ENCODE results near the gene MTG2. TPM values are rescaled to one million over a fixed set of nuclear protein-coding genes. Genes with fewer than 3 reads are reported as not detected.

The MTG2 gene
- total RNA-seq, 1 experiment from 2014 or later = 56.8 TPM

- H3K36me3 ChIP-seq (ENCODE audit: control insufficient read depth, insufficient read depth, low read length) = no peaks in the 10 kb centered on the region
- no peaks in the 10 kb centered on the region for H3K4me1 ChIP-seq (ENCODE audit: control insufficient read depth, insufficient read depth, low read length)
- intact Hi-C loops (cut with micrococcal nuclease; ENCODE audit: unreplicated experiment) (no loop called here), in situ Hi-C loops (cut with HindIII; ENCODE audit: low pct_unique_long_range_greater_than_20kb, low sequenced_read_pairs) (no loop called here)
- H3K27me3 ChIP-seq (ENCODE audit: control insufficient read depth, insufficient read depth, low read length) = no peaks in the 10 kb centered on the region
- BruUV-seq (replicated peaks) = no TSS peak
- CTCF ChIA-PET = no interaction called here
- no peak for TF ChIP-seq REST (IDR thresholded peaks at IDR 0.05; ENCODE audit: insufficient read depth in 1 of 2, low read depth in 2 of 2, low read length in 1 of 2)
- TF ChIP-seq SIN3A (IDR thresholded peaks at IDR 0.05; ENCODE audit: borderline replicate concordance, insufficient read depth, low read depth, low read length) = no peak
- TF ChIP-seq CTCF (IDR thresholded peaks at IDR 0.05) = no peak
- no peak for TF ChIP-seq TCF7L2 (IDR thresholded peaks at IDR 0.05; ENCODE audit: low read depth, low read length)
- no peak for TF ChIP-seq POLR2AphosphoS5 (IDR thresholded peaks at IDR 0.05; ENCODE audit: low read depth, low read length)
- H3K4me3 ChIP-seq (ENCODE audit: low read depth in 2 of 2, low read length in 2 of 2) = no peak overlapping the region
- POLR2A ChIA-PET = no interaction called here
- DNase-seq (ENCODE audit: low read depth, low spot score) = no peak
- no peak for ATAC-seq
- H3K27ac ChIP-seq (ENCODE audit: low read length) = no peak overlapping the region
- no peaks in the 10 kb centered on the region for H3K9me3 ChIP-seq (ENCODE audit: control insufficient read depth, insufficient read depth, low read depth, low read length)
Observed at GRCh38 chr20:62170536-62170935, 12.3 kb upstream of the MTG2 start.

GRCh38 chr20:62171245-62171644 is 11.6 kb upstream of the MTG2 start:
- H3K4me3 ChIP-seq (ENCODE audit: low read depth in 2 of 2, low read length in 2 of 2) = no peak overlapping the region
- intact Hi-C loops (cut with micrococcal nuclease; ENCODE audit: unreplicated experiment) = no loop called here
- H3K9me3 ChIP-seq (ENCODE audit: control insufficient read depth, insufficient read depth, low read depth, low read length) = no peaks in the 10 kb centered on the region
- TF ChIP-seq SIN3A (IDR thresholded peaks at IDR 0.05; ENCODE audit: borderline replicate concordance, insufficient read depth, low read depth, low read length) (no peak), POLR2AphosphoS5 (IDR thresholded peaks at IDR 0.05; ENCODE audit: low read depth, low read length) (no peak), TCF7L2 (IDR thresholded peaks at IDR 0.05; ENCODE audit: low read depth, low read length) (no peak), CTCF (IDR thresholded peaks at IDR 0.05) (no peak), REST (IDR thresholded peaks at IDR 0.05; ENCODE audit: insufficient read depth in 1 of 2, low read depth in 2 of 2, low read length in 1 of 2) (no peak)
- POLR2A ChIA-PET = no interaction called here
- ATAC-seq (no peak), DNase-seq (ENCODE audit: low read depth, low spot score) (no peak)
- CTCF ChIA-PET = no interaction called here
- H3K27ac ChIP-seq (ENCODE audit: low read length) = no peak overlapping the region
- H3K36me3 ChIP-seq (ENCODE audit: control insufficient read depth, insufficient read depth, low read length) = no peaks in the 10 kb centered on the region
- in situ Hi-C loops (cut with HindIII; ENCODE audit: low pct_unique_long_range_greater_than_20kb, low sequenced_read_pairs) = no loop called here
- no TSS peak for BruUV-seq (replicated peaks)
- H3K4me1 ChIP-seq (ENCODE audit: control insufficient read depth, insufficient read depth, low read length) = no peaks in the 10 kb centered on the region
- H3K27me3 ChIP-seq (ENCODE audit: control insufficient read depth, insufficient read depth, low read length) = no peaks in the 10 kb centered on the region
